Activated T-cell treated with anti-CD3 and anti-CD28 coated beads, Interleukin-2, amount 50 U/mL, for 24 hours (primary cell): ENCODE results near the gene SH3RF2.

Source experiments
- DNase-seq: peaks from one replicate; pipeline ENCODE4 v3.0.0-alpha.2; 2020
- H3K27ac Mint-ChIP-seq: 2 replicates; pipeline ENCODE4 v1.8.0; 2020; ENCODE audit warnings: mild to moderate bottlenecking, mixed read lengths
- H3K27me3 Mint-ChIP-seq: 2 replicates; pipeline ENCODE4 v1.8.0; 2020; ENCODE audit warnings: mixed read lengths
- H3K36me3 Mint-ChIP-seq: 2 replicates; pipeline ENCODE4 v1.8.0; 2020; ENCODE audit warnings: low read depth, mixed read lengths
- H3K4me1 Mint-ChIP-seq: 2 replicates; pipeline ENCODE4 v1.8.0; 2020; ENCODE audit warnings: low read depth, mixed read lengths
- H3K4me3 Mint-ChIP-seq: 2 replicates; pipeline ENCODE4 v1.8.0; 2020; ENCODE audit warnings: mild to moderate bottlenecking, moderate library complexity, mixed read lengths
- H3K9me3 Mint-ChIP-seq: 2 replicates; pipeline ENCODE4 v1.8.0; 2020; ENCODE audit warnings: mixed read lengths

The SH3RF2 gene

DNA sequence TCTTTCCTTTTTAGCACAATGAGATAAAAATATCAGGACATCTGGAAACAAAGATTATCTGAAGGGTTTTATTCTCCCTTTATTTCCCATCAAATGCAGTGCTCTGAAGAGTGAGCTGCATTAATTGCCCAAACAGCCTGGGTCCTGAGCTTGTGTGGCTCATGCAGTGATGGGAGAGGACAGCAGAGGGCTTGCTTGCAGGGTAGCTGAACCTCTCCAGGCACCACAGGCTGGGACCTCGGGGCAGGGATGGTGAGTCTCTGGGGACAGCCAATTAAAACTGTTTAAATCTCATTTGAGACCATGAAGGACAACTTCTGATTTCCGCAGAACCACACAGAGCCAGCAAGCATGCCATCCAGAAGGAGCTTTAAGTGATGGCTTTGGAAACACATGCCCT, 97.7 kb downstream of the SH3RF2 start:
- H3K27me3 Mint-ChIP-seq, result peaks cover 8% of the 10 kb centered on the region
- H3K4me3 Mint-ChIP-seq, result no peak overlapping the region
- no peak for DNase-seq
- H3K27ac Mint-ChIP-seq, result no peak overlapping the region
- H3K36me3 Mint-ChIP-seq, result no peaks in the 10 kb centered on the region
- H3K4me1 Mint-ChIP-seq, result no peaks in the 10 kb centered on the region
- no peaks in the 10 kb centered on the region for H3K9me3 Mint-ChIP-seq

DNA sequence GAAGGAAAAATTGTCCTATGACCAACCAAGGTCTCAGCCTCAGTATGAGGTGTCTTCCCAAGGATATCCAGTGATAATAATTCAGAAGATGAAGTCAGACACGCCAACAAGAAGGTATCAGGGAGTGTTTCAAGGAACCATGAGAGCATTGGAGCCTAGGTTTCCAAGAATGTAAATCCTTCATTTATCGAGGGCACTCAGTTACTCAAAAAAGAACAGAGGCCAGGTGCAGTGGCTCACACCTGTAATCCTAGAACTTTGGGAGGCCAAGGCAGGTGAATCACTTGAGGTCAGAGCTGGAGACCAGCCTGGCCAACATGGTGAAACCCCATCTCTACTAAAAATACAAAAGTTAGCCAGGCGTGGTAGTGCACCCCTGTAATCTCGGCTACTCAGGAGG, 98.2 kb downstream of the SH3RF2 start:
- Mint-ChIP-seq H3K4me1 (no peaks in the 10 kb centered on the region), H3K27ac (no peak overlapping the region)

GRCh38 chr5:146039420-146039819, 103.0 kb downstream of the SH3RF2 start:
- Mint-ChIP-seq H3K36me3 (no peaks in the 10 kb centered on the region), H3K4me3 (no peak overlapping the region), H3K27me3 (no peaks in the 10 kb centered on the region), H3K4me1 (no peaks in the 10 kb centered on the region), H3K27ac (no peak overlapping the region), H3K9me3 (no peaks in the 10 kb centered on the region)
- DNase-seq, result no peak

More for the DNA sequence above, 98.2 kb downstream of the SH3RF2 start:
- Mint-ChIP-seq H3K36me3 (no peaks in the 10 kb centered on the region), H3K9me3 (no peaks in the 10 kb centered on the region), H3K27me3 (peaks cover 8% of the 10 kb centered on the region), H3K4me3 (no peak overlapping the region)
- no peak for DNase-seq

GRCh38 chr5:146040527-146040926, 104.1 kb downstream of the SH3RF2 start:
- no peak overlapping the region for H3K27ac Mint-ChIP-seq
- no peak for DNase-seq
- no peaks in the 10 kb centered on the region for H3K9me3 Mint-ChIP-seq

DNA sequence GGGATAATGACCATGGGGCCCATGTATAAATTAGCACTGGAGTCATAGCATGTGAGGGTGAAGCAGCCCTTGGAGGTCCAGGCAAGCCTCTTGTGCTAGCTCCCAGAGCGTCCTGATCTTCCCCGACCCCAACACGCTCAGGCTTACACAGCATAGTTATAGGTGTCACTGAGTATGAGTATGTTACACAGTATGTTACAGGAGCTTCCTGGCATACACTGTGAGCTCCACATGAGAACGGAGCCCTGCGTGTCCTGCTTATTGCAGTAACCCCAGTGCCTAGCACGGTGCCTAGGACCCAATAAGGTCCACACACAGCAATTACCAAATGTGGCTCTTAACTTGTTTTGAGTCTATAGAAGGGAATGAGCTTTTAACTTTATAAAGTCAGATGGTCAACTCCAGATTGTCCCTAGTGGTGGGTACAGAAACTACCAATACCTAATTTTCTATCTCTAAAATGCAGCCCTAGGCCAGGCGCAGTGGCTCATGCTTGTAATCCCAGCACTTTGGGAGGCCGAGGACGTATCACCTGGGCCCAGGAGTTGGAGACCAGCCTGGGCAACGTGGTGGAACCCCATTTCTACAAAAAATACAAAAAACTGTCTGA, 104.9 kb downstream of the SH3RF2 start:
- Mint-ChIP-seq H3K9me3 (no peaks in the 10 kb centered on the region), H3K27me3 (no peaks in the 10 kb centered on the region), H3K27ac (no peak overlapping the region), H3K4me3 (no peak overlapping the region), H3K36me3 (no peaks in the 10 kb centered on the region), H3K4me1 (no peaks in the 10 kb centered on the region)
- DNase-seq, result no peak

More at GRCh38 chr5:146040527-146040926, 104.1 kb downstream of the SH3RF2 start:
- H3K27me3 Mint-ChIP-seq, result no peaks in the 10 kb centered on the region
- H3K4me1 Mint-ChIP-seq, result no peaks in the 10 kb centered on the region
- H3K36me3 Mint-ChIP-seq, result no peaks in the 10 kb centered on the region
- no peak overlapping the region for H3K4me3 Mint-ChIP-seq

GRCh38 chr5:146042628-146043279, 106.4 kb downstream of the SH3RF2 start:
- H3K4me1 Mint-ChIP-seq, result no peaks in the 10 kb centered on the region
- H3K36me3 Mint-ChIP-seq, result no peaks in the 10 kb centered on the region
- H3K27ac Mint-ChIP-seq, result no peak overlapping the region
- no peaks in the 10 kb centered on the region for H3K9me3 Mint-ChIP-seq
- no peak for DNase-seq
- H3K4me3 Mint-ChIP-seq, result no peak overlapping the region
- no peaks in the 10 kb centered on the region for H3K27me3 Mint-ChIP-seq

DNA sequence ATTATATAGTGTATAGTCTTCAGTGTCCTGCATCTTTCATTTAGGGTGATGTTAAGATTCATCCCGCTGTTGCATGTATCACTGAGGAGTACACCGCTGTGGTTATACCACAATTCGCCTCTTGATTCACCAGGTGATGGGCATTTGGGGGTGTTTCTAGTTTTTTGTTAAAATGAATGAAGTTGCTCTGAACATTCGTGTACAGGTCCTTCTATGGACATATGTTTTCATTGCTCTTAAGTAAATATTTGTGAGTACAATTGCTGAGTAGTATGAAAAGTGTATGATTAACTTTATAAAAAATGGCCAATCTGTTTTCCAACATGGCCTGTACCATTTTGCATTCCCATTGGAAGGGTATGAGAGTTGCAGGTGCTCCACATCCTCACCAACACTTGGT, 107.3 kb downstream of the SH3RF2 start:
- Mint-ChIP-seq H3K27ac (no peak overlapping the region), H3K4me3 (no peak overlapping the region), H3K4me1 (no peaks in the 10 kb centered on the region), H3K9me3 (no peaks in the 10 kb centered on the region), H3K36me3 (no peaks in the 10 kb centered on the region), H3K27me3 (no peaks in the 10 kb centered on the region)
- no peak for DNase-seq

DNA sequence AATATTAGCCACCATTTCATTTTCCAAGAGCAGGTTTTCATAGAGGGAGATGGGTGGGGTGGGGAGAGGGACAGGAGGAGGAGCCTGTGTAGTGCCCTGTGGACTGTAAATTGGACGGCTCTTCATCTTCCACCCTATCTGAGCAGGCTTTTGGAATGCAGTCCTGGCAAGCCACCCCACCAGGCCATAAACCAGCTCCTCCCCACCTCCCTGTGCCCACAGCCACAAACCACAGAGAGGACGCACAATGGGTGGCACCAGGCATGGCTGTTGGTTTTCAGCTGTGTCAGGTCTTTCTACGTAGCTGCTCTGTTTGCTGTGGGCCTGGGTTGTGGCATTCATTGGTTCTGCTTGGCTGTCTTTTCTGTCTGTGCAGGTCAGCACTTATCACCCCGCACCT, 111.0 kb downstream of the SH3RF2 start:
- no peak for DNase-seq
- Mint-ChIP-seq H3K9me3 (no peaks in the 10 kb centered on the region), H3K4me3 (no peak overlapping the region), H3K4me1 (no peaks in the 10 kb centered on the region), H3K27ac (no peak overlapping the region), H3K27me3 (peaks cover 21% of the 10 kb centered on the region), H3K36me3 (no peaks in the 10 kb centered on the region)

DNA sequence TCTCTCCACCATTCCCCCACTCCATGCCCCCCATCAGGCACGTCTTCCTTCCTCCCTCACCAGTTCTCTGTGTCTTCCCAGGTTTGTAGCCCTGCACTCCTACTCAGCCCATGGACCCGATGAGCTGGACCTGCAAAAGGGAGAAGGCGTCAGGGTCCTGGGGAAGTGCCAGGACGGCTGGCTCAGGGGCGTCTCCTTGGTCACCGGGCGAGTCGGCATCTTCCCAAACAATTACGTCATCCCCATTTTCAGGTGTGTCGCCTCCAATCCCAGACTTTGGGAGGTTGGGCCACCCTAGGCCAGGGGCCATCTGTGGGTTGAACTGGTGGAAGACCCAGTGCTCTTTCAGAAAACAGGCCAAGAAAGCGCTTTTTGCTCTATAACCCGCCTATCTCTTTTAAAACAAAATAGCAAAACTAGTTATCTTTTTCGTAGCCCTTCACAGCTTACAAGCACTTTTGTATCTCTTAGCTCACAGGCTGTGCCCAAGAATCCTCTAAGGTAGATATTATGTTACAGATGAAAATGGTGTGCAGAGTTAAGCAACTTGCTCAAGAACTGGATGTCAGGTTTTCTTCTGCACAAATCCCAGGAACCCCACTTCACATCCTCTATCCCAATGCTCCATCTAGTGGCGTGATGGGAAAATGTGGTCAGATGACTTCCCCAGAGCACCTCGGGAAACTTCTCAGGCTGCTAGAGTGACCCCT, 112.8 kb downstream of the SH3RF2 start:
- Mint-ChIP-seq H3K4me1 (no peaks in the 10 kb centered on the region), H3K36me3 (no peaks in the 10 kb centered on the region), H3K27ac (no peak overlapping the region), H3K27me3 (peaks cover 21% of the 10 kb centered on the region), H3K4me3 (no peak overlapping the region), H3K9me3 (no peaks in the 10 kb centered on the region)
- DNase-seq, result no peak

DNA sequence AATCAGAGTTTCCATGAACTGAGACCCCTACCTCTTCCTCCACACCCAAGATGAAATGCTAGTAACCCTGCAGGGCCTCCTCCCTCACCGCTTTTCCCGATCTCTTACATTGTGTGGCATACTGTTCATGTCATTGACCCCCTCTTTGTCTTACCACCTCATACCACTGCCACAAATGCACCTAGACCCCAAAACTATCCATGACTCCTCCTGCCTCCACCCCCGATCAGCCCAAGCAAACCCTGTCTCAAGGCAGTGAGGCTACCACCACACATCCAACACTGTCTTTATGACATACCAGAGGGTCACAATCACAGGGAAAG, 113.3 kb downstream of the SH3RF2 start:
- no peaks in the 10 kb centered on the region for H3K9me3 Mint-ChIP-seq
- H3K27ac Mint-ChIP-seq, result no peak overlapping the region

GRCh38 chr5:146050086-146050485, 113.7 kb downstream of the SH3RF2 start:
- DNase-seq, result no peak
- no peaks in the 10 kb centered on the region for H3K36me3 Mint-ChIP-seq
- H3K27ac Mint-ChIP-seq, result no peak overlapping the region
- no peak overlapping the region for H3K4me3 Mint-ChIP-seq
- peaks cover 21% of the 10 kb centered on the region for H3K27me3 Mint-ChIP-seq
- H3K9me3 Mint-ChIP-seq, result no peaks in the 10 kb centered on the region
- no peaks in the 10 kb centered on the region for H3K4me1 Mint-ChIP-seq

More for the DNA sequence above, 113.3 kb downstream of the SH3RF2 start:
- Mint-ChIP-seq H3K4me1 (no peaks in the 10 kb centered on the region), H3K4me3 (no peak overlapping the region), H3K27me3 (peaks cover 21% of the 10 kb centered on the region), H3K36me3 (no peaks in the 10 kb centered on the region)
- no peak for DNase-seq

DNA sequence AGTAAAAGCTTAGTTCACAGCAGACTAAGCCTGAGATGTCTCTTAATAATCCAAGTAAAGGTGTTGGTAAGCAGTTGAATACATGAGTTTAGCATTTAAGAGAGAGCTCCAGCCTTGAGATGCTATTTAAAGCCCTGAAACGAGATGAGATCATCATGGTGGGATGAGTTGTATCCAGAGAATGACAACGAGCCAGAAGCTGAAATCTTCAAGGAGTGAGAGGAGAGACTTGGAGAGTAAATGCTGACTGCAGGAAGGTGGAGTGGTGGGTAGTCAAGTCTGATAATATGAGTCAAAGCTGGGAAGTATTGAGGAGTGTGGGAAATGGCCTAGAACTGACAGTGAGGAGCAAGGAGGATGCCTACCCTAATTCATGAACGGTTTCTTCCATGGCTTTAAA, 115.3 kb downstream of the SH3RF2 start:
- no peaks in the 10 kb centered on the region for H3K9me3 Mint-ChIP-seq
- H3K27me3 Mint-ChIP-seq, result peaks cover 21% of the 10 kb centered on the region
- no peaks in the 10 kb centered on the region for H3K4me1 Mint-ChIP-seq
- no peak for DNase-seq
- no peak overlapping the region for H3K4me3 Mint-ChIP-seq
- H3K36me3 Mint-ChIP-seq, result no peaks in the 10 kb centered on the region
- H3K27ac Mint-ChIP-seq, result no peak overlapping the region

DNA sequence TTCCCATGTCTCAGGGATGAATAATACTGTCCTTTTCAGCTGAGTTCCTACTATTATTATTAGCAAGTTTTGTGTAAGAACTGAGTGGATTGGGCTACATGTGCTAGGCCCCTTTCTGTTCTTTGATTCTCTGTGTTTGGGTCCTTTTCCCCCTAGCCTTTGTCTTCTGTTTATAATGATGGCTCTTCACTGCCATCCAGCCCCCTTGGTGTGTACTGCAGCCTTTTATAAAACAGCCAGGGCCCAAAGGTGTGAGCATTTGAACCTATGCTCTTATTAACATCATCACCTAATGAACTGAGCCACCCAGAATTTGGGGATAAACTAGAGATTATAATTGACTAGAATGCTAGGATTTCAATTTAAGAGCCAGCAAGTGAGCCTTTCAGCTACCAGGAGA, 116.4 kb downstream of the SH3RF2 start:
- Mint-ChIP-seq H3K9me3 (no peaks in the 10 kb centered on the region), H3K27me3 (peaks cover 21% of the 10 kb centered on the region), H3K4me3 (no peak overlapping the region), H3K36me3 (no peaks in the 10 kb centered on the region), H3K4me1 (no peaks in the 10 kb centered on the region), H3K27ac (no peak overlapping the region)
- no peak for DNase-seq

DNA sequence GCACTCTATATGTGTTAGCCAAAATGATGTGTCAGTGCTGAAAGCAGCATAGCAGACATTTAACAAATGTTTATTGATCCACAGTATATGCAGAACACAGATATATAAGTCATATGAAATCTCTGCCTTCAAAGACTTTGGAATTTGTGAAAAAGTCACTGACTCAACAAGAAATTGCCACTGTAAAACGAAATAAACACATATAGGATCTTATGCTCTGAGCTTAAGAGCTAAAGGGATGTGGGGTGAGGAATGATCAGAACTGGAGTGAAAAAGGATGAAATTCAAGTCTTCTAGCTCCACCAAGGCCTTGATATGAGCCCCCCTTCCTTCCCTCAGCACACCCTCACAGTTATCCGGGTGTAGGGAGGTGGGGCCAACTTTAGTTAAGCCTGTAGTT, 119.1 kb downstream of the SH3RF2 start:
- Mint-ChIP-seq H3K4me3 (no peak overlapping the region), H3K4me1 (no peaks in the 10 kb centered on the region), H3K9me3 (no peaks in the 10 kb centered on the region), H3K27ac (no peak overlapping the region), H3K27me3 (peaks cover 19% of the 10 kb centered on the region), H3K36me3 (no peaks in the 10 kb centered on the region)
- DNase-seq, result no peak

- H3K27me3 Mint-ChIP-seq, result peaks cover 8% of the 10 kb centered on the region
- H3K36me3 Mint-ChIP-seq, result no peaks in the 10 kb centered on the region
- DNase-seq, result no peak
- H3K9me3 Mint-ChIP-seq, result no peaks in the 10 kb centered on the region
- no peak overlapping the region for H3K4me3 Mint-ChIP-seq
- no peaks in the 10 kb centered on the region for H3K4me1 Mint-ChIP-seq
- no peak overlapping the region for H3K27ac Mint-ChIP-seq
Observed at GRCh38 chr5:146059460-146060220, 123.3 kb downstream of the SH3RF2 start.
